ENCODE results near the gene SKIDA1.

SKIDA1 gene

GRCh38 chr10:21479570-21480315 is 45.7 kb downstream of the SKIDA1 start:
- DNase-seq (ENCODE audit: low read depth), result no peak

DNA sequence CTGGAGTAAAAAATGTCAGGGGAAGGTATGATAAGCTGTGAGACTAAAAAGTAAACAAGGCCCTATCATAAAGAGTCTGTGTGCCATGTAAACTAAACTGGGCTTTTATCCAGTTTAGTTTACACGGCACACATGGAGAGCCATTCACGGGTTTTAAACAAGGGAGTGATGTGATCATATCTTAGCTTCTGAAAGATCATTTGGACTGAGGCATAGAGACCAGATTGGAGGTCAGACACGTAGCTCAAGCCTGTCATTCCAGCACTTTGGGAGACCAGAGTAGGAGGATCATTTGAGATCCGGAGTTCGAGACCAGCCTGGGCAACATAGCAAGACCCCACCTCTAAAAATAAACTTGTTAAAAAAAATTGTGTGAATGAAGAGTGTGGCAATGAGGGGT is 50.1 kb downstream of the SKIDA1 start:
- DNase-seq (ENCODE audit: low read depth), result no peak

- DNase-seq (ENCODE audit: low read depth), result no peak
Measured at GRCh38 chr10:21473541-21473940, 51.9 kb downstream of the SKIDA1 start.

DNA sequence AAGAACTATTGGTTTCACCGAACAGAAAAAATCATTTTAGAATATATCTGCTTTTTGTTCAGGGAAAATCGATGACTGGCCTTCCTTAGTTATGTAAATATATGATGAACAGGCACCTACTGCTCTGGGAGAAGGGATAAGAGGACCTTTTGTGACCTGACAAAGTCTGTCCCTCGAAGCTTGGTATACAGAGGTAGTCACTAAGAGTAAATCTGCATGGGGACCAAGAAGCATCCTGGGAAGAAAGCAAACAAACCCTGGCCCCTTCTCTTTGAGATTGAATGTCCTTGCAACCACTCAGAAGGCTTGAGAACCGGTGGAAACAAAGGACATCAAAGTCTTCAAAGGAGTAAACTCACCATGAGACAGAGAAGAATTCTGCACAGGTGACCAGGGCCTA is 52.3 kb downstream of the SKIDA1 start:
- no peak for DNase-seq (ENCODE audit: low read depth)

DNA sequence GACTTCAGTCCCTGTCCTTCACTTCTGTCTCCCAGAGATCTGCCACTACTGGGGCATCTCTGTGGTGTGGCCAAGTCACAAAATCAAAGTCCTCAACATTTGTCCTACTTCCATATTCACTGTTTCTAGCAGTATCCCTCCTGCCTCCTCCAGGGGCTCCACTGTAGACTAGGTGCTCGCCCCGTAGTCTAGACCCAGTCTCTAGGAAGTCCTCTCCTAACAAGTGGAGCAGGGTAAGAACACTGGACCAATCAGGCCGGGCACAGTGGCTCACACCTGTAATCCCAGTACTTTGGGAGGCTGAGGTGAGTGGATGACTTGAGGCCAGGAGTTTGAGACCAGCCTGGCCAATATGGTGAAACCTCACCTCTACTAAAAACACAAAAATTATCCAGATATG is 57.4 kb downstream of the SKIDA1 start:
- no peak for DNase-seq (ENCODE audit: low read depth)

- no peak for DNase-seq (ENCODE audit: low read depth)
Measured at GRCh38 chr10:21467633-21468032, 57.8 kb downstream of the SKIDA1 start.

DNA sequence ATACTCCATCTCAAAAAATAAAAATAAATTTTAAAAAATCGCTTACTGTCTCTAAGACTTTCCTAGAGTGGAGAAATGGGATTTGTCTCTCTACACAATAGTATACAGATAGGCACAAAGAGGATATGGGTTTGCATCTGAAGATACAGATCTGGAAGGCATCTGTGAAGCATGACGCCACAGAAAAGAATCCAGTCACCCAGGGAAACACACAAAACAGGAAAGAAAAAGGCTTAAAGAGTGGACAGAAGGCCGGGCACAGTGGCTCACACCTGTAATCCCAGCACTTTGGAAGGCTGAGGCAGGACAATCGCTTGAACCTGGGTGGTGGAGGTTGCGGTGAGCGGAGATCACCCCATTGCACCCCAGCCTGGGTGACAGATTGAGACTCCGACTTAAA is 61.3 kb downstream of the SKIDA1 start:
- DNase-seq (ENCODE audit: low read depth), result no peak

Data from activated T-cell treated with anti-CD3 and anti-CD28 coated beads for 24 hours (primary cell).